ENCODE measurements around the gene TMEM182.

DNA sequence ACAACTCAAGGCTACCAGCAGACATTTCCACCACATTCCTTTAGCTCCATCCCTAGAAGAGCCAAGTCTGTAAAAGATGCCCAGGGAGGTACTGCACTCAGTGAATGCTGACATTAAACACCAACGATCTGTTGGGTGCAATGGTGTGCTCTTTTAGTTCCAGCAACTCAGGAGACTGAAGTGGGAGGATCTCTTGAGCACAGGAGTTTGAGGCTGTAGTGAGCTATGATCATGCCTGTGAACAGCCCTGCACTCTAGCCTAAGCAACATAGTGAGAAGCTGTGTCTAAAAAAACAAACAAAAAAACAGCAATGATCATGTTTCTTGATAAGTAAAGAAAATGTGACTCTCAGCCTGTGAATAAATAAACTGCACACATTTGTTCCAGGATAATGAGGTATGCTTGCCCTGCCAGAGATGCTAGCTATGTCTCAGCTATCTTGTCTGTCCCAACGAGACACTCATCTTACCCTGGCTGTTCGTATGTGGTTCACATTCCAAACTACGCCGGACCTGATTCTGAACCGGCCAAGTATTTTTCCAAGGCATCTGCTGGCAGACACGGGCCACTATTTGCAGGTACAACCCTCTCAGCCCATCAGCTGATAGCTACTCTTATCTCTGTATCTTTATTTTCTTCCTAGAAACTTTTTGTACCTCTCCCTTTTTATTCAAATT, 21.8 kb downstream of the TMEM182 start:
- TF ChIP-seq, protein P1, sequence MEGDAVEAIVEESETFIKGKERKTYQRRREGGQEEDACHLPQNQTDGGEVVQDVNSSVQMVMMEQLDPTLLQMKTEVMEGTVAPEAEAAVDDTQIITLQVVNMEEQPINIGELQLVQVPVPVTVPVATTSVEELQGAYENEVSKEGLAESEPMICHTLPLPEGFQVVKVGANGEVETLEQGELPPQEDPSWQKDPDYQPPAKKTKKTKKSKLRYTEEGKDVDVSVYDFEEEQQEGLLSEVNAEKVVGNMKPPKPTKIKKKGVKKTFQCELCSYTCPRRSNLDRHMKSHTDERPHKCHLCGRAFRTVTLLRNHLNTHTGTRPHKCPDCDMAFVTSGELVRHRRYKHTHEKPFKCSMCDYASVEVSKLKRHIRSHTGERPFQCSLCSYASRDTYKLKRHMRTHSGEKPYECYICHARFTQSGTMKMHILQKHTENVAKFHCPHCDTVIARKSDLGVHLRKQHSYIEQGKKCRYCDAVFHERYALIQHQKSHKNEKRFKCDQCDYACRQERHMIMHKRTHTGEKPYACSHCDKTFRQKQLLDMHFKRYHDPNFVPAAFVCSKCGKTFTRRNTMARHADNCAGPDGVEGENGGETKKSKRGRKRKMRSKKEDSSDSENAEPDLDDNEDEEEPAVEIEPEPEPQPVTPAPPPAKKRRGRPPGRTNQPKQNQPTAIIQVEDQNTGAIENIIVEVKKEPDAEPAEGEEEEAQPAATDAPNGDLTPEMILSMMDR (IDR thresholded peaks at IDR 0.05 in 4 of 5, conservative IDR thresholded peaks at IDR 0.05 in 1 of 5): no peak
- no peak for TF ChIP-seq POLR2A (IDR thresholded peaks at IDR 0.05)

All from gastrocnemius medialis (tissue), 4 donors.